Hepatocyte (in vitro differentiated cells): ENCODE measurements around the gene PSPN.

Experiments used
- EZH2 ChIP-seq: fragments of 200-600 bp; sonication (generic); IDR thresholded peaks from 2 replicates; pipeline ENCODE4 v1.6.1; 2016; ENCODE audit warnings: antibody characterized with exemption, mild to moderate bottlenecking, borderline replicate concordance
- TF ChIP-seq, protein P1 (sequence below): fragments of 200-600 bp; sonication (generic); IDR thresholded peaks from 2 replicates; pipeline ENCODE4 v1.5.1; 2016; ENCODE audit warnings: antibody characterized with exemption, mild to moderate bottlenecking; ENCODE audit not compliant: poor library complexity

- TF ChIP-seq EZH2 = no peak
- TF ChIP-seq, protein P1, sequence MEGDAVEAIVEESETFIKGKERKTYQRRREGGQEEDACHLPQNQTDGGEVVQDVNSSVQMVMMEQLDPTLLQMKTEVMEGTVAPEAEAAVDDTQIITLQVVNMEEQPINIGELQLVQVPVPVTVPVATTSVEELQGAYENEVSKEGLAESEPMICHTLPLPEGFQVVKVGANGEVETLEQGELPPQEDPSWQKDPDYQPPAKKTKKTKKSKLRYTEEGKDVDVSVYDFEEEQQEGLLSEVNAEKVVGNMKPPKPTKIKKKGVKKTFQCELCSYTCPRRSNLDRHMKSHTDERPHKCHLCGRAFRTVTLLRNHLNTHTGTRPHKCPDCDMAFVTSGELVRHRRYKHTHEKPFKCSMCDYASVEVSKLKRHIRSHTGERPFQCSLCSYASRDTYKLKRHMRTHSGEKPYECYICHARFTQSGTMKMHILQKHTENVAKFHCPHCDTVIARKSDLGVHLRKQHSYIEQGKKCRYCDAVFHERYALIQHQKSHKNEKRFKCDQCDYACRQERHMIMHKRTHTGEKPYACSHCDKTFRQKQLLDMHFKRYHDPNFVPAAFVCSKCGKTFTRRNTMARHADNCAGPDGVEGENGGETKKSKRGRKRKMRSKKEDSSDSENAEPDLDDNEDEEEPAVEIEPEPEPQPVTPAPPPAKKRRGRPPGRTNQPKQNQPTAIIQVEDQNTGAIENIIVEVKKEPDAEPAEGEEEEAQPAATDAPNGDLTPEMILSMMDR = no peak
These were observed 11.6 kb upstream of the PSPN start for GRCh38 chr19:6387372-6387771.
